Esophagus muscularis mucosa (tissue), 3 donors: ENCODE results near the gene IL11.

Source experiments
- POLR2A ChIP-seq: fragments of 450-650 bp; IDR thresholded peaks from one replicate; pipeline ENCODE4 v1.6.1; 2017; ENCODE audit warnings: antibody characterized with exemption, moderate library complexity, mild to moderate bottlenecking, low read depth
- POLR2AphosphoS5 ChIP-seq, 2 donors: sonication (generic); formaldehyde crosslinking; IDR thresholded peaks; one replicate each; pipeline ENCODE4 v1.6.1; 2017; ENCODE audit warnings: antibody characterized with exemption in 2 of 2
- TF ChIP-seq, protein P1 (sequence below), 3 experiments: fragments of 200-600 bp in 2 of 3; fragments of 450-650 bp in 1 of 3; sonication (generic) in 2 of 3; IDR thresholded peaks; one replicate each; pipeline ENCODE4 v1.5.1; 2017 to 2019; ENCODE audit warnings: antibody characterized with exemption in 3 of 3, mild to moderate bottlenecking in 2 of 3, moderate library complexity in 1 of 3

DNA sequence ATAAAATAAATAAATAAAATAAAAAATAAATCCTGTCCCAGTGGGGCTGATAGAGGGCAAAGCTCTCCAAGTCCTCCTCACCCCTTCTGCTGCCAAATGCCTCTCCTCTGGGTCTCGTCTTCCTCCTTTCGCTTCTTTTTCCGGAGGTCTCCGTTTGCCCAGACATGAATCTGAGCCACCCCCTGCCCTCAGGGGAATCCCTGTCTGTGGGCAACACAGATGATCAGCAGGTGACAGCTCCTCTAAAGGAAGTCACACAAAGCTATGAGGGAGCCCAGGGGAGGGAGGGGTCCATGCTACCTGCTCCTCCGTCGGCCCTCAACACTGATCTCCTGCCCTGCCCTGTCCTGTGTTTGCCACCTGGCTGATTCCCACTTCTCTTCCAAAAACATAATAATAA is 45.6 kb downstream of the IL11 start:
- TF ChIP-seq, protein P1, sequence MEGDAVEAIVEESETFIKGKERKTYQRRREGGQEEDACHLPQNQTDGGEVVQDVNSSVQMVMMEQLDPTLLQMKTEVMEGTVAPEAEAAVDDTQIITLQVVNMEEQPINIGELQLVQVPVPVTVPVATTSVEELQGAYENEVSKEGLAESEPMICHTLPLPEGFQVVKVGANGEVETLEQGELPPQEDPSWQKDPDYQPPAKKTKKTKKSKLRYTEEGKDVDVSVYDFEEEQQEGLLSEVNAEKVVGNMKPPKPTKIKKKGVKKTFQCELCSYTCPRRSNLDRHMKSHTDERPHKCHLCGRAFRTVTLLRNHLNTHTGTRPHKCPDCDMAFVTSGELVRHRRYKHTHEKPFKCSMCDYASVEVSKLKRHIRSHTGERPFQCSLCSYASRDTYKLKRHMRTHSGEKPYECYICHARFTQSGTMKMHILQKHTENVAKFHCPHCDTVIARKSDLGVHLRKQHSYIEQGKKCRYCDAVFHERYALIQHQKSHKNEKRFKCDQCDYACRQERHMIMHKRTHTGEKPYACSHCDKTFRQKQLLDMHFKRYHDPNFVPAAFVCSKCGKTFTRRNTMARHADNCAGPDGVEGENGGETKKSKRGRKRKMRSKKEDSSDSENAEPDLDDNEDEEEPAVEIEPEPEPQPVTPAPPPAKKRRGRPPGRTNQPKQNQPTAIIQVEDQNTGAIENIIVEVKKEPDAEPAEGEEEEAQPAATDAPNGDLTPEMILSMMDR (IDR thresholded peaks at IDR 0.05): no peak
- TF ChIP-seq POLR2A (no peak), POLR2AphosphoS5 (IDR thresholded peaks at IDR 0.05) (no peak)
